OCI-LY3 (cell line): ENCODE data around the gene PCMT1.
A peak's percentile ranks its signal among the peaks of the same experiment; 100 is the strongest.
"Not testable (repeated sequence)": the region's sequence is repeated elsewhere in the genome, so short reads cannot be mapped to it uniquely, and the experiment has no call there.

Experiments used
- H2AFZ ChIP-seq: fragments of 200-600, 300-600 bp; shearing (Covaris generic); 2 replicates; pipeline ENCODE4 v1.6.0; 2014; ENCODE audit warnings: antibody characterized with exemption, low read depth, low read length
- H3K27ac ChIP-seq: fragments of 200-600, 300-600 bp; sonication (generic); 2 replicates; pipeline ENCODE4 v1.5.1; 2014; ENCODE audit warnings: mild to moderate bottlenecking, low read length, moderate library complexity, mixed read lengths
- H3K27me3 ChIP-seq: fragments of 200-600, 300-600 bp; sonication (generic); 2 replicates; pipeline ENCODE4 v1.6.1; 2014; ENCODE audit warnings: low read depth, low read length, mixed read lengths
- H3K36me3 ChIP-seq: fragments of 200-600, 300-600 bp; sonication (generic); replicated peaks from 2 replicates; pipeline ENCODE3; 2014; ENCODE audit warnings: low read depth, low read length, mixed read lengths
- H3K4me1 ChIP-seq: fragments of 300-600, 200-600 bp; sonication (generic); 2 replicates; pipeline ENCODE4 v1.6.1; 2014; ENCODE audit warnings: low read length, mixed read lengths
- H3K4me2 ChIP-seq: fragments of 200-600, 300-600 bp; sonication (generic); 2 replicates; pipeline ENCODE4 v1.6.1; 2014; ENCODE audit warnings: low read length, mixed read lengths
- H3K4me3 ChIP-seq: fragments of 300-600, 200-600 bp; sonication (generic); 2 replicates; pipeline ENCODE4 v1.5.1; 2014; ENCODE audit warnings: antibody characterized with exemption, mild to moderate bottlenecking, low read length, moderate library complexity
- H3K79me2 ChIP-seq: fragments of 300-600, 200-600 bp; shearing (Covaris generic); 2 replicates; pipeline ENCODE4 v1.6.1; 2014; ENCODE audit warnings: mild to moderate bottlenecking, low read length, mixed read lengths
- H3K9ac ChIP-seq: fragments of 300-600, 200-600 bp; shearing (Covaris generic); 2 replicates; pipeline ENCODE4 v1.6.0; 2014; ENCODE audit warnings: mild to moderate bottlenecking, low read length, moderate library complexity
- H3K9me3 ChIP-seq: fragments of 200-600, 300-600 bp; shearing (Covaris generic); 2 replicates; pipeline ENCODE4 v1.6.1; 2014; ENCODE audit warnings: low read length, mixed read lengths; ENCODE audit not compliant: insufficient read depth
- H4K20me1 ChIP-seq: fragments of 200-600, 300-600 bp; sonication (generic); 2 replicates; pipeline ENCODE4 v1.6.1; 2016; ENCODE audit warnings: low read length, mixed read lengths; ENCODE audit not compliant: insufficient read depth
- EZH2phosphoT487 ChIP-seq: fragments of 200-600 bp; shearing (Covaris generic); IDR thresholded peaks from 2 replicates; pipeline ENCODE4 v1.6.1; 2018; ENCODE audit warnings: antibody characterized with exemption, mixed run types, low read depth
- TF ChIP-seq, protein P1 (sequence below): fragments of 200-600, 300-600 bp; sonication (generic); IDR thresholded peaks from 2 replicates; pipeline ENCODE4 v1.5.1; 2014; ENCODE audit warnings: antibody characterized with exemption, low read length, low read depth

The PCMT1 gene

DNA sequence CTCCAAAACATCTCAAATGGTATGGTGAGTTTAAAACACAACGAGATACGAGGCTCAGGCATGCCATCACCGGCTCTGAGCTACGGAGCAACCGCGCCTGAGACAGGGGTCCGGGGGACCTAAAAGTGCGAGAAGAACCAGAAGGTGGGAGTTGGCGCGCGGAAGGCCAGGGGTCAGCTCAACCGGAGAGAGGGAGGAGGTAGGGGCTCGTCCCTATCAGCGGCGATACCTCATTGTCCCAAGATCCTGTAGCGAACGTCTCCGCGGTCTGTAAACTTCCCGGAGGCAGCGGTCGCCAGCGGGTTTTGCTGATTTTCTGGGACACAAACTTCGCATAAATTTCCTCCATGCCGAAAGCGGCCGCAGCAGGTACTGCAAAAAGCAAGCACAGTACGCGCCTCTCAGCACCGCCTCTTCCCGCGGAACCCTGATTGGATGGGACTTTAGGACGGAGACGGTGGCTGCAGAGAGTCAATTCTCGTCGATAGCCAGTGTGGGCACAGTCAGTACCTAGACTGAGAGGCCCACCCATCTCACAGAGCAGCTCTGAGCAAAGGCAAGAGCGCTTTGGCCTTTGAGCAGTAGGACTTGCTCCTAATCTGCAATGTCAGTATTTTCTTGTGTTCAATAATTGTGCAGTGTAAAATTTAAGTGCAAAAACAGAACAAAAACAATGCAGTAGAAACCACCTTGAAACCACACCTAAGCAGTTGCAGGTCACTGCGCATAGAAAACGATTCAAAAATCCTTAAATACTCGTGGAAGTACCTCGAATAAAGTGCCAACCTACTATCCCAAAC, 3.2 kb upstream of the PCMT1 start, which contains the start of gene NUP43:
NUP43 (minus strand) TSS at position 383 of the 800 bp plus-strand sequence; CDS start at position 349, 34 bp downstream.
- Histone ChIP-seq H3K36me3 (peaks cover 2% of the 10 kb centered on the region), H3K9ac (peak within 1 kb of the TSS; percentile 88), H3K4me2 (peak within 1 kb of the TSS; percentile 97), H3K9me3 (no peaks in the 10 kb centered on the region), H2AFZ (peak within 1 kb of the TSS; percentile 83), H3K79me2 (peaks cover 40% of the 10 kb centered on the region), H3K27ac (peak within 1 kb of the TSS; percentile 49), H3K4me1 (peaks cover 15% of the 10 kb centered on the region), H4K20me1 (peaks cover 15% of the 10 kb centered on the region; the same call in 1 of the 2 replicates), H3K27me3 (no peaks in the 10 kb centered on the region), H3K4me3 (peak within 1 kb of the TSS; percentile 98)
- TF ChIP-seq, protein P1, sequence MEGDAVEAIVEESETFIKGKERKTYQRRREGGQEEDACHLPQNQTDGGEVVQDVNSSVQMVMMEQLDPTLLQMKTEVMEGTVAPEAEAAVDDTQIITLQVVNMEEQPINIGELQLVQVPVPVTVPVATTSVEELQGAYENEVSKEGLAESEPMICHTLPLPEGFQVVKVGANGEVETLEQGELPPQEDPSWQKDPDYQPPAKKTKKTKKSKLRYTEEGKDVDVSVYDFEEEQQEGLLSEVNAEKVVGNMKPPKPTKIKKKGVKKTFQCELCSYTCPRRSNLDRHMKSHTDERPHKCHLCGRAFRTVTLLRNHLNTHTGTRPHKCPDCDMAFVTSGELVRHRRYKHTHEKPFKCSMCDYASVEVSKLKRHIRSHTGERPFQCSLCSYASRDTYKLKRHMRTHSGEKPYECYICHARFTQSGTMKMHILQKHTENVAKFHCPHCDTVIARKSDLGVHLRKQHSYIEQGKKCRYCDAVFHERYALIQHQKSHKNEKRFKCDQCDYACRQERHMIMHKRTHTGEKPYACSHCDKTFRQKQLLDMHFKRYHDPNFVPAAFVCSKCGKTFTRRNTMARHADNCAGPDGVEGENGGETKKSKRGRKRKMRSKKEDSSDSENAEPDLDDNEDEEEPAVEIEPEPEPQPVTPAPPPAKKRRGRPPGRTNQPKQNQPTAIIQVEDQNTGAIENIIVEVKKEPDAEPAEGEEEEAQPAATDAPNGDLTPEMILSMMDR, result no peak
- TF ChIP-seq EZH2phosphoT487, result no peak

DNA sequence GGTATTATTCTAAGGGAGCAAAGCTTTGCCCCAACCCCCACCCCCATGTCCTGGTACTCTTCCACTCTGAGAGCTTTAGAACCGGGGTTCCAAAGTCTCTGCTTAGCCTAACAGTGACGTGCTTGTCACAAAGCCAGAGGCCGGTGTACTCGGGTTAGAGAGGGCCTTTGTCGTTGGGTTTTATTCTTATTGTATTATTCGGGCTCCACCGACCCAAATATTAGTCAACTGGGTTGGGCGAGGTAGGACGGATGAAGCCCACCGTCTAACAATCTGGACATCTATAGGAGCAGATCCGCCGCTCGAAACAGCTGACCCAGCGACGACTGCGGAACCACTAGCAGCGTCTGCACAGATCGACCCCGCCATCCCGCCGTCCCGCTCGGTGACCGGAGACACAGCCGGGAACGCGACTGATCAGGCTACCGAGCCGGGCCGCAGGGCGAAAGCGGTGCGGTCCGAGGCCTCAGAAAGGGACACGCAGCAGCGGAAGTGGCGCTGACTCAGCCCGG, 403 bp upstream of the PCMT1 start:
- Histone ChIP-seq H3K4me3 (peak overlapping the region; percentile 99), H4K20me1 (peaks cover 16% of the 10 kb centered on the region; the same call in 1 of the 2 replicates), H3K4me2 (peak overlapping the region; percentile 63), H3K9ac (peak overlapping the region; percentile 72), H3K27ac (peak overlapping the region; percentile 63), H3K4me1 (peaks cover 15% of the 10 kb centered on the region), H3K79me2 (peaks cover 68% of the 10 kb centered on the region)
- not testable (repeated sequence) for H3K9me3 ChIP-seq, H3K27me3 ChIP-seq, H3K36me3 ChIP-seq, H2AFZ ChIP-seq

DNA sequence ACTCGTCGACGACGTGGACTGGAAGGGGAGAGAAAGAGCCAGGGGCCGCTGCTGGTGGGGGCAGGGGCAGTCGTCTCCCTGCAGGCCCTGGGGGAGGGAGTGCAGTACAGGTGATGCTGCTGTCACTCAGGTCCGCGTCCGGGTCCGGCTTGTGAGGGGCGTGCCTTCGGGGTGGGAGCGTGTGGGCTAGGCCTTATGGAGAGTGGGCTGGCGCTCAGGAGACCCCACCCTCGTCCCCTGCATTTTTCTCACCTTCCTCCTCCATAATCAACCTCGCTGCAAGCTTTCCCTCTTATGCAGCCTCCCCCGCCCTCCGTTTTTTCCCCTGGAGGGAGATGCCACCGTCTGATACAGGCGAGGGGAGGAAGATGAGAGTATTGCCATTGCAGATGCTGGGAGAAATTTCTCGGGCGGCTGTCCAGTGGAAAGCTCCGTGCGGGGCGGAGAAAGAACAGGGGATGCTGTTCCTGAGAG, 632 bp downstream of the PCMT1 start:
- Histone ChIP-seq H3K27ac (peak overlapping the region; percentile 65), H3K9me3 (no peaks in the 10 kb centered on the region), H3K36me3 (no peaks in the 10 kb centered on the region), H3K4me1 (peaks cover 15% of the 10 kb centered on the region), H2AFZ (no peak overlapping the region), H3K27me3 (no peaks in the 10 kb centered on the region), H3K79me2 (peaks cover 68% of the 10 kb centered on the region), H3K4me2 (peak overlapping the region; percentile 95), H3K4me3 (peak overlapping the region; percentile 99), H4K20me1 (peaks cover 24% of the 10 kb centered on the region; the same call in 1 of the 2 replicates), H3K9ac (peak overlapping the region; percentile 93)
- no peak for TF ChIP-seq EZH2phosphoT487
- TF ChIP-seq, protein P1, result no peak

DNA sequence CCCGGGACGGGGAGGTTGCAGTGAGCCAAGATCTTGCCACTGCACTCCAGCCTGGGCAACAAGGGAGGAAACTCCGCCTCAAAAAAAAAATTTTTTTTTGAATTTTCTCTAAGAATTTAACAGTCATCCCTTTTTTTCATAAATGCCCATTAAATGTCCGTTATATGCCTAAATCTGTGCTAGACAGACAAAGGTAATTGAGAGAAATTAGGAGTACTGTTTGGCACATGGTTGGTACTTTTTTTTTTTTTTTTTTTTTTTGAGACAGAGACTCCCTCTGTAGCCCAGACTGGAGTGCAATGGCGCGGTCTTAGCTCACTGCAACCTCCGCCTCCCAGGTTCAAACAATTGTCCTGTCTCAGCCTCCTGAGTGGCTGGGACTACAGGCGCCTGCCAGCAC, 1.7 kb downstream of the PCMT1 start:
- Histone ChIP-seq H3K27me3 (no peaks in the 10 kb centered on the region), H3K4me1 (peaks cover 10% of the 10 kb centered on the region), H3K36me3 (no peaks in the 10 kb centered on the region), H3K9me3 (no peaks in the 10 kb centered on the region), H3K9ac (no peak overlapping the region), H2AFZ (no peak overlapping the region), H3K27ac (no peak overlapping the region), H3K4me3 (no peak overlapping the region), H3K79me2 (peaks cover 68% of the 10 kb centered on the region), H4K20me1 (peaks cover 26% of the 10 kb centered on the region; the same call in 1 of the 2 replicates), H3K4me2 (0 out of 2 replicates have a peak overlapping the region, but pooled peaks have one; percentile 95)
- no peak for TF ChIP-seq EZH2phosphoT487
- TF ChIP-seq, protein P1, result no peak

DNA sequence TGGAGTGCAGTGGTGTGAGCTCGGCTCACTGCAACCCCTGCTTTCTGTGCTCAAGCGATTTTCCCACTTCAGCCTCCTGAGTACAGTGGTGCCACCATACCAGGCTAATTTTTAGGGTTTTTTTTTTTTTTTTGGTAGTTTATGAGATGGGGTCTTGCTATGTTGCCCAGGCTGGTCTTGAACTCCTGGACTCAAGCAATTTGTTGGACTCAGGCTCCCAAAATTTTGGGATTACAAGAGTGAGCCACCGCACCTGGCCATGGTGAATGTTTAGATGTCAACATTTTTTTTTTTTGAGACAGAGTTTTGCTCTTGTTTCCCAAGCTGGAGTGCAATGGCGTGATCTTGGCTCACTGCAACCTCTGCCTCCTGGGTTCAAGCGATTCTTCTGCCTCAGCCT, 2.4 kb downstream of the PCMT1 start:
- not testable (repeated sequence) for H3K27ac ChIP-seq, H3K4me1 ChIP-seq, H3K36me3 ChIP-seq, H3K9ac ChIP-seq, H3K9me3 ChIP-seq, H2AFZ ChIP-seq, H3K27me3 ChIP-seq, H3K4me3 ChIP-seq, H3K4me2 ChIP-seq
- peaks cover 26% of the 10 kb centered on the region; the same call in 1 of the 2 replicates for H4K20me1 ChIP-seq
- peaks cover 67% of the 10 kb centered on the region for H3K79me2 ChIP-seq
